Measurements from ENCODE around the gene SLC19A3.

SLC19A3 gene

GRCh38 chr2:227653419-227653818, 64.4 kb downstream of the SLC19A3 start:
- no peak for DNase-seq (ENCODE audit: low read depth, low spot score)
- H3K4me3 ChIP-seq (ENCODE audit: low read length) = no peak overlapping the region

DNA sequence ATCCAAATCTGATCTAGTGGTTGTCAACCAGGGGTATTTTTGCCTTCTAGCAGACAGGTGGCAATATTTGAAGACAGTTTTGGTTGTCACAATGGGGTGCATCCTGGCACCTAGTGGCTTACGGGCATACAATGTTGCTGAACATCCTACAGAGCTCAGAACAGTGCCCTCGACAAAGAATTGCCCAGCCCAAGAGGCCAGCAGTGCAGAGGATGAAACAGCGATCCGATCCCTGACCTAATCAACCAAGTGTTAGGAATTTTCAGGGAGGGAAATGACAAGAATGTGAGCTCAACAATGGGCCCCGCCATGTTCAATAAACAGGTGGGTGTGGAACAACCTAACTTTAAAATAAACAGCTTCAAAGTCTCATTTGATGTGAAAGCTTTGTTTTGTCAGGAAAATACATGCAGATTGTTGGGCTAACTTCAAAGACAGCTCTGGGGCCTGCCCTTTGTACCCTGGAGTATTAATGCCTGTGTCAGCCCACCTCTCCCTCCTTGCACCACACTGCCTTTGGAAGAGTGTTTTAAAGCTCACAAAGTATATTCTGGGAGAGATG, 73.8 kb downstream of the SLC19A3 start:
- DNase-seq (ENCODE audit: low read depth, low spot score) = no peak

GRCh38 chr2:227642656-227643055, 75.2 kb downstream of the SLC19A3 start:
- DNase-seq (ENCODE audit: low read depth, low spot score) = no peak
- no peak overlapping the region for H3K4me3 ChIP-seq (ENCODE audit: low read length)

More for the DNA sequence above, 73.8 kb downstream of the SLC19A3 start:
- H3K4me3 ChIP-seq (ENCODE audit: low read length) = no peak overlapping the region

DNA sequence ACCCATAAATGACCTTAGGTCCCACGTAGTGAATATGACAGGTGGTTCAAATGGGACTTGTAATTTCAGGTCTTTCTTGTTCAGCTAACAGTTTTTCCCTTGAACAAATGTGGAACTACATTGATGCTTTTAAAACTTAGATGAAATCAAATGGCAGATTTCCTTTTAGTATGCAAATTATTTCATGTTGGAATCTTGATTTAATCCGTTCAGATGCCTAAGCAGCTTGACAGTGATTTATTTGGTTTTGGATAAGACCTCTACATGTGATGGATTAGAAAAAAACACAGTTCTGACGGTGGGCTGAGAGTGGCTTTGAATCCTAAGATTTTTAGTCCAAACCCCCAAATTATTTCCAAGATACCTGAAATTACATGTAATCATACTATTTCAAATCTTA, 83.6 kb downstream of the SLC19A3 start:
- DNase-seq (ENCODE audit: low read depth, low spot score) = no peak
- no peak overlapping the region for H3K4me3 ChIP-seq (ENCODE audit: low read length)

Measured in Jurkat, Clone E6-1 (cell line).